Measurements from ENCODE around the gene ELAVL1.

Gene ELAVL1

DNA sequence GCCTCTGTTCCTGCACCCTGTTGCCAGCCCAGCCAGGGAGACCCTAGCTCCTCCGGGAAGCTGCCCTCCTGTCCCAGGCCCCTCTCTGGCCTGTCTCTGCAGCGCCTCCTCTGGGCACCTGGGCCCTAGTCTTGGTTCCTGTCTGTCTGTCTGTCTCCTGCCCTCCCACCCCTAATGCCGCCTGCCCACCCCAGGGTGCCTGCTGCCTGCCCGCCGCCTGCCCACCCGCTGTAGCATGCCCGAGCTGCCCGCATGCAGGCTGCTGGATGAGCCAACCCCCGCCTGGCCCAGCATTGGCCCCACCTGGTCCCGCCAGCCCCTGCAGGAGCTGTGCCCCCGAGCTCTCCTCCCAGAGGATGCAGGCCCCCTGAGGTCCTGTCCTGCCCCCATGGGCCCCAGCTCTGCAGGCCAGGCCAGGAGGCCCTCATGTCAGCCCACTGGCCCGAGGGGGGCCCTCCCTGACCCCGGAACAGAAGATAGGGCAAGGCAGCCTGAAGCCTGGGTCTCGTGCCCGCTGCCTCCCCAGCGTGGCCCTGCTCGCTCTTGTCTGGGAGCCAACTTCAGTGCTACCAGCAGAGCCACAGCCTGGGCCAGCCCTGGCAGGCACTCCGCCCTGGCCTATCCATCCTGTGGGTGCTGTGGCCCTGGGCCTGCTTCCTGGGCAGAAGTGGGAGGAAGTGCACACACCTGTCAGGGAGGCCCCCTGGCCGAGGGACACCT, 96.5 kb downstream of the ELAVL1 start:
- no peak for DNase-seq

Measured in retina (tissue), 1 donor.